Panc1 (cell line): ENCODE data around the gene ZBTB7A.

Source experiments
- CTCF ChIP-seq: fragments of 450-650 bp; IDR thresholded peaks from 2 replicates; pipeline ENCODE4 v1.5.1; 2017; ENCODE audit warnings: mild to moderate bottlenecking
- POLR2AphosphoS5 ChIP-seq: IDR thresholded peaks from 2 replicates; pipeline ENCODE4 v1.6.1; 2012; ENCODE audit warnings: mild to moderate bottlenecking, low read depth, low read length, moderate library complexity
- SIN3A ChIP-seq: IDR thresholded peaks from 2 replicates; pipeline ENCODE4 v1.6.1; 2012; ENCODE audit warnings: low read depth, mild to moderate bottlenecking, low read length, moderate library complexity, borderline replicate concordance; ENCODE audit not compliant: insufficient read depth
- TF ChIP-seq, protein P1 (sequence below), 2 experiments: IDR thresholded peaks; 2 replicates each; pipeline ENCODE4 v1.6.1; 2011 to 2012; ENCODE audit warnings: low read depth in 2 of 2, control low read depth in 1 of 2, low read length in 1 of 2, mild to moderate bottlenecking in 1 of 2, moderate library complexity in 1 of 2; ENCODE audit not compliant: insufficient read depth in 1 of 2

GRCh38 chr19:4014541-4015491 is 51.9 kb downstream of the ZBTB7A start:
- TF ChIP-seq, protein P1, sequence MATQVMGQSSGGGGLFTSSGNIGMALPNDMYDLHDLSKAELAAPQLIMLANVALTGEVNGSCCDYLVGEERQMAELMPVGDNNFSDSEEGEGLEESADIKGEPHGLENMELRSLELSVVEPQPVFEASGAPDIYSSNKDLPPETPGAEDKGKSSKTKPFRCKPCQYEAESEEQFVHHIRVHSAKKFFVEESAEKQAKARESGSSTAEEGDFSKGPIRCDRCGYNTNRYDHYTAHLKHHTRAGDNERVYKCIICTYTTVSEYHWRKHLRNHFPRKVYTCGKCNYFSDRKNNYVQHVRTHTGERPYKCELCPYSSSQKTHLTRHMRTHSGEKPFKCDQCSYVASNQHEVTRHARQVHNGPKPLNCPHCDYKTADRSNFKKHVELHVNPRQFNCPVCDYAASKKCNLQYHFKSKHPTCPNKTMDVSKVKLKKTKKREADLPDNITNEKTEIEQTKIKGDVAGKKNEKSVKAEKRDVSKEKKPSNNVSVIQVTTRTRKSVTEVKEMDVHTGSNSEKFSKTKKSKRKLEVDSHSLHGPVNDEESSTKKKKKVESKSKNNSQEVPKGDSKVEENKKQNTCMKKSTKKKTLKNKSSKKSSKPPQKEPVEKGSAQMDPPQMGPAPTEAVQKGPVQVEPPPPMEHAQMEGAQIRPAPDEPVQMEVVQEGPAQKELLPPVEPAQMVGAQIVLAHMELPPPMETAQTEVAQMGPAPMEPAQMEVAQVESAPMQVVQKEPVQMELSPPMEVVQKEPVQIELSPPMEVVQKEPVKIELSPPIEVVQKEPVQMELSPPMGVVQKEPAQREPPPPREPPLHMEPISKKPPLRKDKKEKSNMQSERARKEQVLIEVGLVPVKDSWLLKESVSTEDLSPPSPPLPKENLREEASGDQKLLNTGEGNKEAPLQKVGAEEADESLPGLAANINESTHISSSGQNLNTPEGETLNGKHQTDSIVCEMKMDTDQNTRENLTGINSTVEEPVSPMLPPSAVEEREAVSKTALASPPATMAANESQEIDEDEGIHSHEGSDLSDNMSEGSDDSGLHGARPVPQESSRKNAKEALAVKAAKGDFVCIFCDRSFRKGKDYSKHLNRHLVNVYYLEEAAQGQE (IDR thresholded peaks at IDR 0.05; ENCODE audit: insufficient read depth in 1 of 2, low read depth in 2 of 2, low read length in 1 of 2), result no peak
- no peak for TF ChIP-seq CTCF
- TF ChIP-seq POLR2AphosphoS5, result no peak
- TF ChIP-seq SIN3A, result no peak
